ENCODE measurements around the gene P2RY8. TPM values are rescaled to one million over a fixed set of nuclear protein-coding genes. Genes with fewer than 3 reads are reported as not detected.

Gene P2RY8
- total RNA-seq, 1 experiment from 2014 or later = 0.44 TPM

DNA sequence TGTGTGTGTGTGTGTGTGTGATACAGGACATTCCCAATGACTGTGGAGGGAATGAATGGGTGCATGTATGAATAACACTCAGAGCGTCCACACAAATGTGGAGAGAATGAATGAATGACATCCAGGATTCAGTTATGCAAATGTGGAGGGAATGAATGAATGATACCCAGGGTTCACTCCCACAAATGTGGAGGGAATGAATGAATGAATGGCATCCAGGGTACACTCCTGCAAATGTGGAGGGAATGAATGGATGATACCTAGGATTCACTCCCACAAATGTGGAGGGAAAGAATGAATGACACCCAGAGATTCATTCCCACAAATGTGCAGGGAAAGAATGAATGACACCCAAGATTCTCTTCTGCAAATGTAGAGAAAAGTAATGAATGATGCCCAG, 48.2 kb downstream of the P2RY8 start:
- Histone ChIP-seq H3K9ac (ENCODE audit: low read length) (no peak overlapping the region), H3K4me3 (replicated peaks in 1 of 2; ENCODE audit: low read depth in 1 of 2, low read length in 2 of 2) (no peak overlapping the region), H3K27me3 (ENCODE audit: insufficient read depth, low read length) (no peaks in the 10 kb centered on the region), H3K9me3 (ENCODE audit: control insufficient read depth in 1 of 2, insufficient read depth in 1 of 2, low read depth in 1 of 2, low read length in 2 of 2) (peaks cover 0 to 3% of the 10 kb centered on the region in 2 experiments; a peak in 1 of 4 replicates), H3K36me3 (ENCODE audit: control insufficient read depth in 1 of 2, insufficient read depth in 2 of 2, low read length in 2 of 2) (no peaks in the 10 kb centered on the region), H3K27ac (ENCODE audit: low read depth, low read length) (no peak overlapping the region), H3K9me2 (ENCODE audit: insufficient read depth) (no peaks in the 10 kb centered on the region), H2AFZ (ENCODE audit: low read depth, low read length, poor library complexity, severe bottlenecking) (no peak overlapping the region), H3K79me2 (ENCODE audit: insufficient read depth, low read length) (no peaks in the 10 kb centered on the region), H3K4me2 (ENCODE audit: low read length) (no peak overlapping the region), H3K4me1 (ENCODE audit: control insufficient read depth in 1 of 2, insufficient read depth in 2 of 2, low read length in 2 of 2) (no peaks in the 10 kb centered on the region), H4K20me1 (ENCODE audit: insufficient read depth) (no peaks in the 10 kb centered on the region)
- ChIA-PET CTCF (no interaction called here), RAD21 (ENCODE audit: low non-redundant PET in 1 of 2, low total read pairs in 2 of 2, uncharacterized antibody in 2 of 2, unreplicated experiment in 2 of 2) (no interaction called here), POLR2A (no interaction called here)
- intact Hi-C loops (cut with micrococcal nuclease) = no loop called here
- ATAC-seq (no peak), DNase-seq (ENCODE audit: low read depth, low spot score) (no peak)
- TF ChIP-seq POLR2A (IDR thresholded peaks at IDR 0.05; ENCODE audit: borderline replicate concordance, extremely low read depth, insufficient read depth, insufficient read length) = no peak
- TF ChIP-seq CEBPB (IDR thresholded peaks at IDR 0.05; ENCODE audit: low read depth) = no peak
- no peak for TF ChIP-seq EZH2phosphoT487 (IDR thresholded peaks at IDR 0.05; ENCODE audit: borderline replicate concordance)
- TF ChIP-seq, protein P1, sequence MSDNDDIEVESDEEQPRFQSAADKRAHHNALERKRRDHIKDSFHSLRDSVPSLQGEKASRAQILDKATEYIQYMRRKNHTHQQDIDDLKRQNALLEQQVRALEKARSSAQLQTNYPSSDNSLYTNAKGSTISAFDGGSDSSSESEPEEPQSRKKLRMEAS (IDR thresholded peaks at IDR 0.05) = no peak
- TF ChIP-seq YY1 (IDR thresholded peaks at IDR 0.05; ENCODE audit: extremely low read depth, insufficient replicate concordance, low read depth, low read length) = no peak
- no peak for TF ChIP-seq EGR1 (IDR thresholded peaks at IDR 0.05; ENCODE audit: low read depth)
- no peak for TF ChIP-seq POLR2AphosphoS5 (IDR thresholded peaks at IDR 0.05; ENCODE audit: low read depth, low read length)
- no peak for TF ChIP-seq EZH2 (IDR thresholded peaks at IDR 0.05)
- no peak for TF ChIP-seq ZNF274 (IDR thresholded peaks at IDR 0.05; ENCODE audit: low read depth, low read length)
- TF ChIP-seq, protein P2, sequence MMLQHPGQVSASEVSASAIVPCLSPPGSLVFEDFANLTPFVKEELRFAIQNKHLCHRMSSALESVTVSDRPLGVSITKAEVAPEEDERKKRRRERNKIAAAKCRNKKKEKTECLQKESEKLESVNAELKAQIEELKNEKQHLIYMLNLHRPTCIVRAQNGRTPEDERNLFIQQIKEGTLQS (IDR thresholded peaks at IDR 0.05) = no peak
- no peak for TF ChIP-seq SIN3A (IDR thresholded peaks at IDR 0.05; ENCODE audit: low read depth)
- no peak for TF ChIP-seq SP1 (IDR thresholded peaks at IDR 0.05; ENCODE audit: low read depth)
- no peak for TF ChIP-seq TCF7L2 (IDR thresholded peaks at IDR 0.05; ENCODE audit: borderline replicate concordance, extremely low read depth, insufficient read depth, insufficient read length)
- TF ChIP-seq RAD21 (IDR thresholded peaks at IDR 0.05; ENCODE audit: low read depth) = no peak
- no peak for TF ChIP-seq JUND (IDR thresholded peaks at IDR 0.05)
- no peak for TF ChIP-seq ZFX (IDR thresholded peaks at IDR 0.05)
- no peak for TF ChIP-seq FOSL1 (IDR thresholded peaks at IDR 0.05; ENCODE audit: low read depth)
- no TSS peak for BruUV-seq (replicated peaks)

Data from HCT116 (cell line).